Aorta (tissue), 5 donors: Measurements from ENCODE around the gene LEUTX. TPM values are rescaled to one million over a fixed set of nuclear protein-coding genes. Genes with fewer than 3 reads are reported as not detected.
"Not testable (repeated sequence)": the region's sequence is repeated elsewhere in the genome, so short reads cannot be mapped to it uniquely, and the experiment has no call there.

Source experiments
- ATAC-seq: fragments of 200-7000 bp; cut with Tn5 transposase; one replicate; pipeline ENCODE4 v1.9.1; 2022; ENCODE audit warnings: moderate library complexity; ENCODE audit not compliant: low FRiP score
- DNase-seq, 2 donors: peaks; one replicate each; pipeline ENCODE4 v3.0.0-alpha.2; 2020
- H3K27ac ChIP-seq, 2 donors: one replicate each; pipeline ENCODE4 v1.5.1; 2013; ENCODE audit warnings: low read length in 2 of 2, mild to moderate bottlenecking in 2 of 2, moderate library complexity in 2 of 2, control low read depth in 1 of 2, inconsistent platforms in 1 of 2, low read depth in 1 of 2
- H3K27me3 ChIP-seq, 2 donors: one replicate each; pipeline ENCODE4 v1.6.1; 2013; ENCODE audit warnings: control low read depth in 1 of 2, low read length in 1 of 2, mild to moderate bottlenecking in 1 of 2, moderate library complexity in 1 of 2; ENCODE audit not compliant: insufficient read depth in 2 of 2, control insufficient read depth in 1 of 2
- H3K36me3 ChIP-seq, 2 donors: one replicate each; pipeline ENCODE4 v1.6.1; 2013; ENCODE audit warnings: control low read depth in 1 of 2, low read length in 1 of 2, mild to moderate bottlenecking in 1 of 2; ENCODE audit not compliant: insufficient read depth in 2 of 2, control insufficient read depth in 1 of 2
- H3K4me1 ChIP-seq, 2 donors: one replicate each; pipeline ENCODE4 v1.6.1; 2013; ENCODE audit warnings: low read length in 2 of 2, control low read depth in 1 of 2, mild to moderate bottlenecking in 1 of 2, moderate library complexity in 1 of 2; ENCODE audit not compliant: insufficient read depth in 2 of 2, control insufficient read depth in 1 of 2
- H3K4me3 ChIP-seq, 2 donors: one replicate each; pipeline ENCODE4 v1.5.1; 2013; ENCODE audit warnings: low read length in 2 of 2, control low read depth in 1 of 2, mild to moderate bottlenecking in 1 of 2
- H3K9me3 ChIP-seq: one replicate; pipeline ENCODE4 v1.6.1; 2013; ENCODE audit warnings: mild to moderate bottlenecking, low read length; ENCODE audit not compliant: control insufficient read depth
- WGBS, 2 donors: extraction: QIAGEN DNeasy Blood & Tissue Kit; methylation state at CpG; one replicate each; pipeline ENCODE4 v1.1.7; 2013; 5-methylcytosine and 5-hydroxymethylcytosine counted together
- intact Hi-C, 2 donors: fragments of 100-400 bp; cut with DNase I; formaldehyde crosslinking; loops; one replicate each; pipeline versions ENCODE4 v1.14.2 to v1.15.0; 2022
- polyA plus RNA-seq, 2 donors: library from polyadenylated mRNA; stranded (reverse); fragments of 200-250 nt; gene quantifications; one replicate each; pipeline ENCODE4 v1.2.3, GENCODE V29; 2013
- total RNA-seq, 2 donors: library from RNA; stranded (reverse); fragmentation: NEBNext Ultra II Directional; extraction: Animal tissue kit (Norgen Biotek cat#: 25700); gene quantifications; one replicate each; pipeline ENCODE4 v1.2.1, GENCODE V29; 2021
- donor health status: healthy with polysubstance abuse.
- donor health status: Bipolar disorder and iron deficiency.
- donor health status: DM: no; HTN: no; CAD: no.
- donor health status: DM: no; HTN: no; CAD: no.
- donor health status: DM: yes; HTN: yes; CAD: no.

Gene LEUTX
- total and polyA plus RNA-seq, 4 donors, result not detected

DNA sequence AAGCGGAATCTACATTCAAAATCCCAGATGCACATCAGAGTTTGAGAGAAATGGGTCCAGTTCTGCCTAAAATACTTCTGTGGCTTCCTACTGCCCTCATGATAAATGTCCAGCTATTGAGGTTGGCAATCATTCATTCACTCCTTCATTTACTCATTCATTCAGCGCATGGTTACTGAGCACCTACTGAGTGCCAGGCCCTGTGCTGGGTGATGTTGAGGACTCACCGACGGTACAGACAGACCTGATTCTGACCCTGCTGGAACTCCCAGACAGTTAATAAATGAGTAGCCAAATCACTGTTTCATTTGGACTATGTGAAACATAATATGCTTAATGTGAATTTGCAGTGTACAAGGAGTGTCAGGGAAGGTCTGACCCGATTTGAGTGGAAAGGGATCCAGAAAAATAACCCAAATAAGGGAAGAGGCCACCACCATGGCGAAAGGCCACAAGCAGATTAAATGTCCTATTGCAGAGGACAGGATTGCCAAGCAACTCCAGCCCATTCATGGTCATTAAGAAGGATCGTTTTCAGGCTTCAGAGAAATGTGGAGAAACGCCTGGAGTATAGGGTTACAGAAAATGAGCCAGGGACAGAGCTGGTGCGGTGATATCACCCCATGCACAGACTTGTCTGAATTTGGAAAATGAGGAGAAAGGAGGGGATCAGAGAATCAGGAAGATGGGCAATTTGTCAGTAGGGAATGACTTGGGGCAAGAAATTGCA, 34.8 kb downstream of the LEUTX start:
- DNase-seq, result no peak
- no peak overlapping the region for H3K4me3 ChIP-seq
- WGBS, 2 donors, result 54 to 60% methylated on average over 9 of the region's 9 CpGs
- no peaks in the 10 kb centered on the region for H3K36me3 ChIP-seq
- H3K27ac ChIP-seq, result no peak overlapping the region
- peak; percentile 50 for ATAC-seq
- peaks cover 2% of the 10 kb centered on the region for H3K9me3 ChIP-seq
- H3K27me3 ChIP-seq, result no peaks in the 10 kb centered on the region
- no peaks in the 10 kb centered on the region for H3K4me1 ChIP-seq
- intact Hi-C loops, result no loop called here

GRCh38 chr19:39814111-39814510, 35.5 kb downstream of the LEUTX start:
- intact Hi-C loops, H3K36me3 ChIP-seq, H3K4me3 ChIP-seq, DNase-seq, H3K27ac ChIP-seq, H3K9me3 ChIP-seq, H3K27me3 ChIP-seq, H3K4me1 ChIP-seq, ATAC-seq: not testable (repeated sequence)
- WGBS, 2 donors, result 91 to 94% methylated on average over 6 of the region's 6 CpGs

DNA sequence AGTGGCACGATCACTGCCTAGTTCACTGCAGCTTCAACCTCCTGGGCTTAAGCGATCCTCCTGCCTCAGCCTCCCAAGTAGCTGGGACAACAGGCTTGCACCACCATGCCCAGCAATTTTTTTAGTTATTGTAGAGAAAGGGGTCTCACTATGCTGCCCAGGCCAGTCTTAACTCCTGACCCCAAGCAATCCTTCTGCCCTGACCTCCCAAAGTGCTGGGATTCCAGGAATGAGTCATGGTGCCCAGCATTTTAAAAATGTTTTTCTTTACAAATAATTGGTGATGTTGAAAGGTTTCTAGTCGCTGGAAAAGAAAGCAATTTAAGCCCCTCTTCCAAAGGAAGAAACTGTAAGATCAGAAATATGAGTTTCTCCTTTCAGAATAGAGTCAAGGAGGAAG, 35.9 kb downstream of the LEUTX start:
- no peak for DNase-seq
- no peaks in the 10 kb centered on the region for H3K9me3 ChIP-seq
- H3K27ac ChIP-seq, result no peak overlapping the region
- H3K4me1 ChIP-seq, result no peaks in the 10 kb centered on the region
- intact Hi-C loops, result no loop called here
- no peaks in the 10 kb centered on the region for H3K36me3 ChIP-seq
- ATAC-seq, result no peak
- H3K4me3 ChIP-seq, result no peak overlapping the region
- no peaks in the 10 kb centered on the region for H3K27me3 ChIP-seq
- WGBS, 2 donors, result 78 to 80% methylated on average over 3 of the region's 3 CpGs

DNA sequence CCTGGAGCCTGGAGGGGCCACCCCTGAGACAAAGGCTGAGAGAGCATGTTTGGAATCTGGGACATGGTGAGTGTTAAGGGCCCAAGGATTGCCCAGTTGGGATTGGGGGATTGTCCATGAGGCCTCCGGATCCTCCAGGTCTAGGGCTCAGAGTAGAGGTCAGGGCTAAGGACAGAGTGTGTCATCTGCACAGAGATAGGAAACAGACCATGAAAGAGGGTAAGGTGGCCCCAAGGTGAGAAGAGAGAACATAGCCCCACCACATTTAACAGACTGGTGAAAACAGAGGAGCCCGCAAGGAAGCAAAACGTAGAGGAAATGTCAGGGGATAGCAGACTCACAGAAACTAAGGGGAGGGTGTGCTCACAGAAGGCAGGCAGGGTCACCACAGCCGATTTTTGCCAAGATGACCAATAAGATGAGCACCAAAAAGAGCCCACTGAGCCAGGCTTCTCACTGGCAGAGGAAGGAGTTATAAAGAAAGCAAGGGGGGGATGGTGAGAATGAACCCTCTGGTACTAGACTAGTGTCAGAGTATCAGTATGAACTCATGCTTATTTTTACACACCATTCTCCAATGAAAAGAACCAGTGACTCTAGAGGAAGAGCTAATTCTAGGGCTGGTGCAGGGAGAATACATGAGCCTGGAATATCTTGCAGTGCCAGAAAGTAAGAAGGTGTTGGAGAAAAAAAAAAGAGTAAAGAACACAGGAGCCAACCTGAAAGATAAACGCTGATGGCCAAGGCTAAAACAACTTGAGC, 37.8 kb downstream of the LEUTX start:
- no peak for DNase-seq
- intact Hi-C loops, result no loop called here
- no peaks in the 10 kb centered on the region for H3K9me3 ChIP-seq
- ATAC-seq, result no peak
- no peak overlapping the region for H3K27ac ChIP-seq
- H3K27me3 ChIP-seq, result no peaks in the 10 kb centered on the region
- no peaks in the 10 kb centered on the region for H3K36me3 ChIP-seq
- H3K4me1 ChIP-seq, result no peaks in the 10 kb centered on the region
- WGBS, 2 donors, result 85 to 86% methylated on average over 5 of the region's 5 CpGs
- H3K4me3 ChIP-seq, result no peak overlapping the region

GRCh38 chr19:39817888-39818561, 39.4 kb downstream of the LEUTX start:
- ATAC-seq (no peak), DNase-seq (no peak)
- Histone ChIP-seq H3K27me3 (no peaks in the 10 kb centered on the region), H3K27ac (no peak overlapping the region), H3K36me3 (no peaks in the 10 kb centered on the region), H3K9me3 (no peaks in the 10 kb centered on the region), H3K4me1 (no peaks in the 10 kb centered on the region), H3K4me3 (no peak overlapping the region)
- 89 to 93% methylated on average over 12 of the region's 12 CpGs for WGBS, 2 donors
- intact Hi-C loops, result no loop called here

- H3K27ac ChIP-seq, result no peak overlapping the region
- no peaks in the 10 kb centered on the region for H3K36me3 ChIP-seq
- 86 to 93% methylated on average over 4 of the region's 4 CpGs for WGBS, 2 donors
- H3K9me3 ChIP-seq, result no peaks in the 10 kb centered on the region
- ATAC-seq, result no peak
- H3K27me3 ChIP-seq, result no peaks in the 10 kb centered on the region
- no peak overlapping the region for H3K4me3 ChIP-seq
- no peak for DNase-seq
- intact Hi-C loops, result no loop called here
- H3K4me1 ChIP-seq, result no peaks in the 10 kb centered on the region
Observed at GRCh38 chr19:39818626-39819097, 40.0 kb downstream of the LEUTX start.

GRCh38 chr19:39819786-39820185, 41.1 kb downstream of the LEUTX start:
- H3K9me3 ChIP-seq, result no peaks in the 10 kb centered on the region
- H3K4me1 ChIP-seq, result no peaks in the 10 kb centered on the region
- no peak overlapping the region for H3K4me3 ChIP-seq
- H3K27ac ChIP-seq, result no peak overlapping the region
- intact Hi-C loops, result no loop called here
- DNase-seq, result no peak
- no peaks in the 10 kb centered on the region for H3K27me3 ChIP-seq
- H3K36me3 ChIP-seq, result no peaks in the 10 kb centered on the region
- 84 to 87% methylated on average over 3 of the region's 3 CpGs for WGBS, 2 donors
- no peak for ATAC-seq

DNA sequence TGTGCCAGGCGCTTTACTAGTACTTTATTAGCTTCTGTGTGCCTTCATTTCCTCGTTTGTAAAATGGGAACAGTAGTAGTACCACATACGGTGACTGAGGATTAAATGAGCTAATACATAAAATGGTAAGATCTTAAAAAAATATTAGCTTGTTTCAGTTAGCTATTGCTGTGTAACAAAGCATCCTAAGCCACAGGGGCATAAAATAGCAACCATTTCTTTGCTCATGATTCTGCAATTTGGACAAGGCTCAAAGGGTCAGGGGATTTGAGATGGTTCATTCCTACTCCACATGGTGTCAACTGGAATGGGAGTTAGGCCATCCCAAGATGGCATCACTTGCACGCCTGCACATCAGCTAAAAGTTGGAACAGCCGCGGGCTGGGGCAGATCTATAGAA, 42.0 kb downstream of the LEUTX start:
- intact Hi-C loops, result no loop called here
- no peaks in the 10 kb centered on the region for H3K36me3 ChIP-seq
- DNase-seq (no peak), ATAC-seq (no peak)
- no peaks in the 10 kb centered on the region for H3K27me3 ChIP-seq
- no peak overlapping the region for H3K4me3 ChIP-seq
- H3K9me3 ChIP-seq, result no peaks in the 10 kb centered on the region
- no peaks in the 10 kb centered on the region for H3K4me1 ChIP-seq
- no peak overlapping the region for H3K27ac ChIP-seq
- 96% methylated on average over 6 of the region's 6 CpGs for WGBS, 2 donors
